Measurements from ENCODE around the gene OR10H1. TPM values are rescaled to one million over a fixed set of nuclear protein-coding genes. Genes with fewer than 3 reads are reported as not detected.
A peak's percentile ranks its signal among the peaks of the same experiment; 100 is the strongest.

The OR10H1 gene
- total RNA-seq, 1 donor, result not detected

GRCh38 chr19:15828121-15828610 is 12.7 kb upstream of the OR10H1 start:
- DNase-seq (ENCODE audit: insufficient read length, low spot score, missing footprints), result peak; percentile 22
- no peaks in the 10 kb centered on the region for H3K36me3 ChIP-seq (ENCODE audit: insufficient read depth, low read length)
- H3K27ac ChIP-seq (ENCODE audit: low read depth, low read length), result no peak overlapping the region
- no peaks in the 10 kb centered on the region for H3K79me2 ChIP-seq (ENCODE audit: insufficient read depth, low read length)
- no peak overlapping the region for H2AFZ ChIP-seq (ENCODE audit: low read length)
- no peaks in the 10 kb centered on the region for H3K9me3 ChIP-seq (ENCODE audit: low read depth, low read length)
- TF ChIP-seq CTCF (IDR thresholded peaks at IDR 0.05; ENCODE audit: extremely low read depth, low read depth, low read length), result no peak
- H3K4me3 ChIP-seq (ENCODE audit: insufficient read depth, low read length), result no peak overlapping the region
- no peaks in the 10 kb centered on the region for H4K20me1 ChIP-seq (ENCODE audit: insufficient read depth, low read length)
- H3K4me1 ChIP-seq (ENCODE audit: insufficient read depth, low read length), result no peaks in the 10 kb centered on the region
- H3K4me2 ChIP-seq (ENCODE audit: insufficient read depth, low read length), result no peak overlapping the region
- no peaks in the 10 kb centered on the region for H3K27me3 ChIP-seq (ENCODE audit: insufficient read depth, low read length)

GRCh38 chr19:15825753-15826152 is 10.3 kb upstream of the OR10H1 start:
- Histone ChIP-seq H2AFZ (ENCODE audit: low read length) (no peak overlapping the region), H3K36me3 (ENCODE audit: insufficient read depth, low read length) (no peaks in the 10 kb centered on the region), H4K20me1 (ENCODE audit: insufficient read depth, low read length) (no peaks in the 10 kb centered on the region), H3K4me1 (ENCODE audit: insufficient read depth, low read length) (no peaks in the 10 kb centered on the region), H3K27me3 (ENCODE audit: insufficient read depth, low read length) (no peaks in the 10 kb centered on the region), H3K79me2 (ENCODE audit: insufficient read depth, low read length) (no peaks in the 10 kb centered on the region), H3K27ac (ENCODE audit: low read depth, low read length) (no peak overlapping the region), H3K4me3 (ENCODE audit: insufficient read depth, low read length) (no peak overlapping the region), H3K4me2 (ENCODE audit: insufficient read depth, low read length) (no peak overlapping the region), H3K9me3 (ENCODE audit: low read depth, low read length) (no peaks in the 10 kb centered on the region)
- no peak for DNase-seq (ENCODE audit: insufficient read length, low spot score, missing footprints)
- TF ChIP-seq CTCF (IDR thresholded peaks at IDR 0.05; ENCODE audit: extremely low read depth, low read depth, low read length), result no peak

GRCh38 chr19:15820646-15821045 is 5.2 kb upstream of the OR10H1 start:
- H4K20me1 ChIP-seq (ENCODE audit: insufficient read depth, low read length), result no peaks in the 10 kb centered on the region
- no peak overlapping the region for H3K4me2 ChIP-seq (ENCODE audit: insufficient read depth, low read length)
- H3K9me3 ChIP-seq (ENCODE audit: low read depth, low read length), result no peaks in the 10 kb centered on the region
- no peaks in the 10 kb centered on the region for H3K27me3 ChIP-seq (ENCODE audit: insufficient read depth, low read length)
- no peak for DNase-seq (ENCODE audit: insufficient read length, low spot score, missing footprints)
- no peak overlapping the region for H3K4me3 ChIP-seq (ENCODE audit: insufficient read depth, low read length)
- TF ChIP-seq CTCF (IDR thresholded peaks at IDR 0.05; ENCODE audit: extremely low read depth, low read depth, low read length), result no peak
- H2AFZ ChIP-seq (ENCODE audit: low read length), result no peak overlapping the region
- H3K27ac ChIP-seq (ENCODE audit: low read depth, low read length), result no peak overlapping the region
- no peaks in the 10 kb centered on the region for H3K4me1 ChIP-seq (ENCODE audit: insufficient read depth, low read length)
- H3K36me3 ChIP-seq (ENCODE audit: insufficient read depth, low read length), result no peaks in the 10 kb centered on the region
- no peaks in the 10 kb centered on the region for H3K79me2 ChIP-seq (ENCODE audit: insufficient read depth, low read length)

- no peaks in the 10 kb centered on the region for H3K79me2 ChIP-seq (ENCODE audit: insufficient read depth, low read length)
- no peak overlapping the region for H3K4me2 ChIP-seq (ENCODE audit: insufficient read depth, low read length)
- H3K36me3 ChIP-seq (ENCODE audit: insufficient read depth, low read length), result no peaks in the 10 kb centered on the region
- DNase-seq (ENCODE audit: insufficient read length, low spot score, missing footprints), result peak; percentile 35
- H3K27me3 ChIP-seq (ENCODE audit: insufficient read depth, low read length), result no peaks in the 10 kb centered on the region
- no peaks in the 10 kb centered on the region for H3K4me1 ChIP-seq (ENCODE audit: insufficient read depth, low read length)
- H3K27ac ChIP-seq (ENCODE audit: low read depth, low read length), result no peak overlapping the region
- no peak overlapping the region for H3K4me3 ChIP-seq (ENCODE audit: insufficient read depth, low read length)
- TF ChIP-seq CTCF (IDR thresholded peaks at IDR 0.05; ENCODE audit: extremely low read depth, low read depth, low read length), result no peak
- no peaks in the 10 kb centered on the region for H4K20me1 ChIP-seq (ENCODE audit: insufficient read depth, low read length)
- no peak overlapping the region for H2AFZ ChIP-seq (ENCODE audit: low read length)
- H3K9me3 ChIP-seq (ENCODE audit: low read depth, low read length), result no peaks in the 10 kb centered on the region
These were observed 1.5 kb downstream of the OR10H1 start for GRCh38 chr19:15813916-15814315.
